ENCODE results near the gene TRAF3IP1. TPM values are rescaled to one million over a fixed set of nuclear protein-coding genes. Genes with fewer than 3 reads are reported as not detected.
"Not testable (repeated sequence)": the region's sequence is repeated elsewhere in the genome, so short reads cannot be mapped to it uniquely, and the experiment has no call there.

Gene TRAF3IP1
- total RNA-seq, 2 experiments from 2014 or later = 8.6 to 8.7 TPM

DNA sequence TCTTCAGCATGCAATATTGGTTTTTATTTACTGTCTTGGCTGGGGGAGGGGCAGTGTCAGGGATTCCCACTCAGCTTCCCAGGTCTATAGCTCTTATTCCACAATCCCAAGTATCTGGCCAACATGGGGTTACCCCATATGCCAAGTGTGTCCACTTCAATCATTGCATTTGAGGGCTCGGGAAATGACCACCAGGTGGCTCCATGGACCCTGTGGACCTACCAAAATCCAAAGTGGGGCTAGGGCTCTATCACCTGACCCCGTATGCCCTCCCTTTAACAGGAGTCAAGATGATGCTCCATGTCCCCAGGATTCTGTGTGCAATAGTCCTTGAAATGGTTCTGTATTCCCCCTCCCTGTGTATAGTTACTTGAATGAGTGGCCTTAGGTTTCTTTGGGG, 12.1 kb upstream of the TRAF3IP1 start:
- DNase-seq = no peak
- no peak for ATAC-seq (ENCODE audit: low read depth)
- Mint-ChIP-seq H3K9me3 (no peaks in the 10 kb centered on the region), H3K36me3 (no peaks in the 10 kb centered on the region), H3K27ac (no peak overlapping the region), H3K4me1 (peaks cover 2% of the 10 kb centered on the region), H3K27me3 (peaks cover 2% of the 10 kb centered on the region), H3K4me3 (no peak overlapping the region)
- POLR2A ChIA-PET = no interaction called here

GRCh38 chr2:238310721-238311120, 9.6 kb upstream of the TRAF3IP1 start:
- H3K27me3 Mint-ChIP-seq; H3K27ac Mint-ChIP-seq; H3K36me3 Mint-ChIP-seq; POLR2A ChIA-PET; DNase-seq; H3K9me3 Mint-ChIP-seq; H3K4me3 Mint-ChIP-seq; H3K4me1 Mint-ChIP-seq; ATAC-seq (ENCODE audit: low read depth): not testable (repeated sequence)

DNA sequence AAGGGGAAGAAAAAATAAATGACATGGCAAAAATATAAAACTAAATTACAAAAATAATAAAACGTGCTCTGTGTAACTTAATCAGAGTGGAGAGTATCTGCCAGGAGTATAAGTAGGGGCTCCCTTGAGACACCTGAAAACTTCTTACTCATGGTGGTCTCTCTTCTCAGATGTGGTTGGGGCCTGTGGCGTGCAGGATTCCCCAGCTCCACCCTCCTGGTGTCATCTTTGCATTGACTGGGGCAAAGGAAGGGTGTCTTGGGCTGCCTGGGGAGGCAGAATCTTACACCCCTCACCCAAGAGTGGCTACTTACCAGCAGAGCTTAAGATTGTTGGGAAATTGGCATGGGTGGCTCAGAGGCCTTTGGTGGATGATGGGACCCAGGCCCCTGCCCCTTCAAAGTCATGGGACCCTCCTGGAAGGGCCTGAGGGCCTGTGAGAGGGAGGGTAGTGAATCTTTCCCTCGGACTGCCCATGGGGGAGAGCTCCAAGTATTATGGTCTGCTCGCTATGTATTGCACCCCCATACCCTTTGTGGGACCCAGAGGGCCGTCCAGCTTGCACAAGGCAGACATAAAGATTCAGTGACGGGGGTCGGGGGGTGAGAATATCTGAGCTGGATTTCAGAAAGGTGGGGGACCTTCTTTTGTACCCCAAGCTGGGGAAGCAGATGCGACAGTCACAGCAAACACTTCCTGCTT, 6.9 kb upstream of the TRAF3IP1 start:
- Mint-ChIP-seq H3K4me3 (no peak overlapping the region), H3K4me1 (peaks cover 6% of the 10 kb centered on the region), H3K27me3 (peaks cover 14% of the 10 kb centered on the region), H3K36me3 (no peaks in the 10 kb centered on the region), H3K9me3 (no peaks in the 10 kb centered on the region), H3K27ac (no peak overlapping the region)
- POLR2A ChIA-PET = no interaction called here
- DNase-seq = no peak
- no peak for ATAC-seq (ENCODE audit: low read depth)

- no peaks in the 10 kb centered on the region for H3K9me3 Mint-ChIP-seq
- ATAC-seq (ENCODE audit: low read depth) (no peak), DNase-seq (no peak)
- peaks cover 14% of the 10 kb centered on the region for H3K27me3 Mint-ChIP-seq
- no peaks in the 10 kb centered on the region for H3K36me3 Mint-ChIP-seq
- no peak overlapping the region for H3K27ac Mint-ChIP-seq
- peaks cover 6% of the 10 kb centered on the region for H3K4me1 Mint-ChIP-seq
- H3K4me3 Mint-ChIP-seq = no peak overlapping the region
- POLR2A ChIA-PET = no interaction called here
These were observed 6.3 kb upstream of the TRAF3IP1 start for GRCh38 chr2:238313991-238314350.

- H3K9me3 Mint-ChIP-seq = no peaks in the 10 kb centered on the region
- peaks cover 14% of the 10 kb centered on the region for H3K27me3 Mint-ChIP-seq
- POLR2A ChIA-PET = no interaction called here
- peaks cover 7% of the 10 kb centered on the region for H3K4me1 Mint-ChIP-seq
- no peak overlapping the region for H3K4me3 Mint-ChIP-seq
- DNase-seq (no peak), ATAC-seq (ENCODE audit: low read depth) (no peak)
- no peaks in the 10 kb centered on the region for H3K36me3 Mint-ChIP-seq
- H3K27ac Mint-ChIP-seq = no peak overlapping the region
These were observed 5.7 kb upstream of the TRAF3IP1 start for GRCh38 chr2:238314576-238314975.

GRCh38 chr2:238315031-238315595, 5.2 kb upstream of the TRAF3IP1 start:
- H3K36me3 Mint-ChIP-seq = no peaks in the 10 kb centered on the region
- H3K4me3 Mint-ChIP-seq = no peak overlapping the region
- ATAC-seq (ENCODE audit: low read depth) (no peak), DNase-seq (no peak)
- H3K27me3 Mint-ChIP-seq = peaks cover 14% of the 10 kb centered on the region
- H3K9me3 Mint-ChIP-seq = no peaks in the 10 kb centered on the region
- no peak overlapping the region for H3K27ac Mint-ChIP-seq
- H3K4me1 Mint-ChIP-seq = peaks cover 11% of the 10 kb centered on the region
- POLR2A ChIA-PET = no interaction called here

DNA sequence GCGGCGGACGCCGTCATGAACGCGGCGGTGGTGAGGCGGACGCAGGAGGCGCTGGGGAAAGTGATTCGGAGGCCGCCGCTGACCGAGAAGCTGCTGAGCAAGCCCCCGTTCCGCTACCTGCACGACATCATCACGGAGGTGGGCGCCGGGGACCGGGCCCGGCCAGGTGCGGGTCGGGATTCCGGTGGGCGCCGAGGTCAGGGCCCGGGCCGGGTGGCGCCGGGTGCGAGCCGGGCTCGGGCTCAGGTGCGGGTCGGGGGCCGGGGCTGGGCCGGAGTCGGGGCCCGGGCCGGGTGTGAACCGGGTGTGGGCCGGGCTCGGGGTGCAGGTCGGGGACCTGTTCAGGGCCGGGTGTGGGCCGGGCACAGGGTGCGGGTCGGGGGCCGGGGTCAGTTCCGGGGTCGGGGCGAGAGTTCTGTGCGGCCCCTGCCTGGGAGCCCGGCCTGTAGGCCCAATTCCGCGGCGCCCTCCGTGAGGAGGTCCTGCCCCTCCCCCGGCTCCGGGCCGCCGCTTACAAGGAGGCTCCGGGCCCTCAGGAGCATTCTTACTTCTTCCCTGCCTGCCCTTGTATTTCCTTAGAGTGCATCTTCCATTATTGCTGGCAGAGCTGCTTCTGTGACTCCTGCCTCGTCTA, 447 bp downstream of the TRAF3IP1 start:
- no peaks in the 10 kb centered on the region for H3K9me3 Mint-ChIP-seq
- H3K27ac Mint-ChIP-seq = no peak overlapping the region
- H3K4me3 Mint-ChIP-seq = peak overlapping the region; percentile 78
- peaks cover 10% of the 10 kb centered on the region for H3K4me1 Mint-ChIP-seq
- H3K27me3 Mint-ChIP-seq = peaks cover 12% of the 10 kb centered on the region
- POLR2A ChIA-PET = no interaction called here
- ATAC-seq (ENCODE audit: low read depth) (peak; percentile 44), DNase-seq (no peak)
- H3K36me3 Mint-ChIP-seq = no peaks in the 10 kb centered on the region

DNA sequence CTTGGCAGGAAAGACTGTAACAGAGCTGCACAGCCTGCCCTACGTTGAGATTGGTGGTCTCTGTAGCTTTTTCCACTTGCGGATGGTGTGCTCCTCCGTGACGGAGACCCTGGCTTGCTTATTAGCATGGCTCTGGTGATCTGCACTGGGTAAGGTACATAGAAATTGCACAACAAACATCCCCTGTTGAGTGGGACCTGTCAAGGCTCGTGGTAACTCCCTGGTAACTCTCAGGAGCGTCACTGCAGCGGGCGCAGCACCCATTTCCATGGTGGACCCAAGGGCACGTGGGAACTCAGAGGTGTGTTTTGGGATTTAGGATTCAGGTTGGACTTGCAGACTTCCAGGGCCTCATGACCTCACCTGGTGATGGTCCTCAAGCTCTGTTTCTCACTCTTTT, 1.1 kb downstream of the TRAF3IP1 start:
- no peaks in the 10 kb centered on the region for H3K9me3 Mint-ChIP-seq
- DNase-seq (no peak), ATAC-seq (ENCODE audit: low read depth) (no peak)
- H3K36me3 Mint-ChIP-seq = no peaks in the 10 kb centered on the region
- H3K27me3 Mint-ChIP-seq = peaks cover 9% of the 10 kb centered on the region
- H3K27ac Mint-ChIP-seq = no peak overlapping the region
- peak overlapping the region; percentile 78 for H3K4me3 Mint-ChIP-seq
- peaks cover 10% of the 10 kb centered on the region for H3K4me1 Mint-ChIP-seq
- POLR2A ChIA-PET = no interaction called here

DNA sequence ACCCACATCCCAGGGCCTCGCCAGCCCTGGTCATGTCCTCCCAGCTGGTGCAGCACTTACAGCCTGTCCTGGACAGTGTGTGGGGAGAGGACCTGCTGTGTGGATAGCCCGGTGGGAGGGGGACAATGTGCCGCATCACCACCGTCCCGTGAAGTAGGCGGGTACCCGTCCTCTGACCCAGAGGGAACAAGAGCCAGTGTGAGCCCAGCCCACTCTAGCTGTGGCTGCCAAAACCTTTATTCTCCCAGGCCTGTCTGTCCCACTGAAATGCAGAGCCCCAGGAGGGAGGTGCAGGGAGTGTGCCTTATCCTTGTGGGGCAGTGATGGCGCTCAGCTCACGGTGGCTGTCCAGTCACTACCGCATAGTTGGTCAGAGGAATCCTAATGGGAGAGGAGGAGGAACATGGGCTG, 1.7 kb downstream of the TRAF3IP1 start:
- Mint-ChIP-seq H3K4me1 (peaks cover 10% of the 10 kb centered on the region), H3K36me3 (peaks cover 3% of the 10 kb centered on the region), H3K27ac (no peak overlapping the region), H3K27me3 (peaks cover 9% of the 10 kb centered on the region), H3K4me3 (peak overlapping the region; percentile 78), H3K9me3 (no peaks in the 10 kb centered on the region)
- POLR2A ChIA-PET = no interaction called here
- DNase-seq (no peak), ATAC-seq (ENCODE audit: low read depth) (no peak)

DNA sequence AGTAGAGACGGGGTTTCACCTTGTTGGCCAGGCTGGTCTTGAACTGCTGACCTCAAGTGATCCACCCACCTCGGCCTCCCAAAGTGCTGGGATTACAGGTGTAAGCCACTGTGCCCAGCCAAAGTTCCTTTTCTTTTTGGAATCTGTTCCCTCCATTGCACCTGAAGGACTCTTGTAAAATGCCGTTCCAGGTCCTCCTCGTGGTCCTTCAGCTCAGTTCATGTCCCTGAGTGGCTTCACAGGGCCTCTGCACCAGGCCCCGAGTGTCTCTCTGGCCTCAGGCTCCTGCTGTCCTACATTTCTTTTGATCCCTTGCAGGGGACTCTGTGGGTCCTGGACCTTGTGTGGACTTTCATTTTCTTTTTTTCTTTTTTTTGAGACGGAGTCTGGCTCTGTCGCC, 3.9 kb downstream of the TRAF3IP1 start:
- DNase-seq; POLR2A ChIA-PET; H3K27ac Mint-ChIP-seq; ATAC-seq (ENCODE audit: low read depth); H3K27me3 Mint-ChIP-seq; H3K9me3 Mint-ChIP-seq; H3K4me3 Mint-ChIP-seq: not testable (repeated sequence)
- H3K36me3 Mint-ChIP-seq = peaks cover 19% of the 10 kb centered on the region
- peaks cover 10% of the 10 kb centered on the region for H3K4me1 Mint-ChIP-seq

GRCh38 chr2:238325694-238326093, 5.4 kb downstream of the TRAF3IP1 start:
- H3K36me3 Mint-ChIP-seq = peaks cover 21% of the 10 kb centered on the region
- no peak for ATAC-seq (ENCODE audit: low read depth)
- POLR2A ChIA-PET = no interaction called here

GRCh38 chr2:238326801-238327365, 6.6 kb downstream of the TRAF3IP1 start:
- ATAC-seq (ENCODE audit: low read depth) = no peak
- Mint-ChIP-seq H3K36me3 (peaks cover 21% of the 10 kb centered on the region), H3K27ac (no peak overlapping the region), H3K4me1 (no peaks in the 10 kb centered on the region), H3K27me3 (no peaks in the 10 kb centered on the region), H3K4me3 (no peak overlapping the region), H3K9me3 (no peaks in the 10 kb centered on the region)
- no peak for DNase-seq
- POLR2A ChIA-PET = no interaction called here

More at GRCh38 chr2:238325694-238326093, 5.4 kb downstream of the TRAF3IP1 start:
- no peaks in the 10 kb centered on the region for H3K27me3 Mint-ChIP-seq
- no peaks in the 10 kb centered on the region for H3K9me3 Mint-ChIP-seq
- no peak for DNase-seq
- peaks cover 5% of the 10 kb centered on the region for H3K4me1 Mint-ChIP-seq
- no peak overlapping the region for H3K27ac Mint-ChIP-seq
- no peak overlapping the region for H3K4me3 Mint-ChIP-seq

DNA sequence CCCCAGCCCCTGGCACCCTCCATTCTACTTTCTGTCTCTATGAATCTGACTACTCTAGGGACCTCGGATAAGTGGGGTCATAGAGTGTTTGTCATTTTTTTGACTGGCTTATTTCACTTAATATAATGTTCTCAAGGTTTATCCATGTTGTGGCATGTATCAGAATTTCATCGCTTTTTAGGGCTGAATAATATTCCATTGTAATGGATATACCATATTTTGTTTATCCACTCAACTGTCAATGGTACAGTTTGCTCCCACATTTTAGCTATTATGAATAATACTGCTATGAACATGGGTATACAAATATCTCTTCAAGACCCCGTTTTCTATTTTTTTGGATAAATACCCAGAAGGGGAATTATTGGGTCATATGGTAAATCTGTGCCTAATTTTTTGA, 7.4 kb downstream of the TRAF3IP1 start:
- H3K4me1 Mint-ChIP-seq = no peaks in the 10 kb centered on the region
- DNase-seq (no peak), ATAC-seq (ENCODE audit: low read depth) (no peak)
- POLR2A ChIA-PET = no interaction called here
- no peaks in the 10 kb centered on the region for H3K27me3 Mint-ChIP-seq
- H3K9me3 Mint-ChIP-seq = no peaks in the 10 kb centered on the region
- peaks cover 21% of the 10 kb centered on the region for H3K36me3 Mint-ChIP-seq
- H3K27ac Mint-ChIP-seq = no peak overlapping the region
- H3K4me3 Mint-ChIP-seq = no peak overlapping the region

- ATAC-seq (ENCODE audit: low read depth) (no peak), DNase-seq (no peak)
- Mint-ChIP-seq H3K27ac (no peak overlapping the region), H3K9me3 (no peaks in the 10 kb centered on the region), H3K36me3 (peaks cover 23% of the 10 kb centered on the region), H3K4me1 (peaks cover 2% of the 10 kb centered on the region), H3K27me3 (no peaks in the 10 kb centered on the region), H3K4me3 (no peak overlapping the region)
- POLR2A ChIA-PET = no interaction called here
These were observed 10.1 kb downstream of the TRAF3IP1 start for GRCh38 chr2:238330391-238330790.
